HG03108 (cell line): ENCODE measurements around the gene PDE5A.

ENCODE experiments used
- ATAC-seq: cut with Tn5 transposase; IDR thresholded peaks from one replicate; pipeline ENCODE4 v1.9.1; 2021; ENCODE audit warnings: moderate library complexity; ENCODE audit not compliant: unreplicated experiment

PDE5A gene

DNA sequence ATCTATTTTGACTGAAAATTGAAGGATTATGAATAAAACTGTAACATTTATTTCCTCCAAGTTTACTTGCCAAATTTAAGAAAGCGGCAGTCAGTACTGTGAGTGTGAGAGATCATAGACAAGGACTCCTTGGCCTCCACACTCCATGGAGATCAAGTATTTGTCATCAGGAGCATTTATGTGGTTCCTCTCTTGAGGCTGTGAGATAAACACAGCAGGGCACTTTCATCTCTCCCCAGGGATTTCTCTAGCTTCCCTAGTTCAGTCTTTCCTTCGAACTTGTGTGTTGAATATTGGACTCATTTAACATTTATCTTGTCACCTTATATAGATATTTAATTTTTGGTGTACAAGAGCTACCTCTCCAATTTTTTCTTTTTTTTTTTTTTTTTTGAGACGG, 40.8 kb downstream of the PDE5A start:
- ATAC-seq = no peak

DNA sequence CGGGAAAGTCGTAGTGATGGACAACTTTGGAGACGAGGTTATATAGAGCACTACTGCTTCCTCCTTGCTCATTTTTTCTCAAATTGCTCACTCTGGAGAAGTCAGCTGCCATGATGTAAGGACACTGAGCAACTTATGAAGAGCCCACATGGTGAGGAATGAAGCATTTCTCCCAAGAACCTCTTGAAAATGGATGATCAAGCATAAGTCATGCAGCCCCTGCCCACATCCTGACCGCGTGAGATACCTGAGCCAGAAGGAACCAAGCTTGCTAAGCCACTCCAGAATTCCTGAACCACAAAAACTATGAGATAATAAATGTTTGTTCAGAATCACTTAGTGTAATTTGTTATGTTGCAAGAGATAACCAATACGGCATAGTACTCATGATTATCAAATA, 42.8 kb downstream of the PDE5A start:
- ATAC-seq = no peak

DNA sequence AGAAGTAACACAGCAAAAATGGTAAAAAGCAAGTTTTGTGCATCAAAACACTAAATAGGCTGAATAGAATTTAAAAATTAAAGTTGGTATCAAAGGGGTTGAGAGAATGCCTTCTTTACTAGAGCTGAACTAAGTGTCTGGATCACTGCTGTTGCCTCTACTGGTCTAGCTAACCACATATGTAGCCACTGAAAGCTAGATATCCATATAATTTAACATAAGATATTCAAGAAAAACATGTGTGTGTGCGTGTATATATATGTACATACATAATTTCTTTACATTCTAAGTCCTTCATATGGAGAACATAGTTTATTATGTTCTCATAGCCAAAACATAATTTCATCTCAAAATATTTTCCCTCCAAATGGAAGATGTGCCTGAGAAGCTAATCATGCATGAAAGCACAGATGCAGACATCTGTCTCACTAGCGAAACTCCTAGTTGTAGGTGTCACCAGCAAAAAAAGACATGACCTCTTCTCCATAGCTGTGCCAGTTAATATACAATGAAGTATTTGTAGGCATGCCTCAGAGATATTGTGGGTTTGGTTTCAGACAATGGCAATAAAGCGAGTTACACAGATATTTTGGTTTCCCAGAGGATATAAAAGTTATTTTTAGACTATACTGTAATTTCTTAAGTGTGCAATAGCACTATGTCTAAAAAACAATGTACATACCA, 47.3 kb downstream of the PDE5A start:
- ATAC-seq = no peak

DNA sequence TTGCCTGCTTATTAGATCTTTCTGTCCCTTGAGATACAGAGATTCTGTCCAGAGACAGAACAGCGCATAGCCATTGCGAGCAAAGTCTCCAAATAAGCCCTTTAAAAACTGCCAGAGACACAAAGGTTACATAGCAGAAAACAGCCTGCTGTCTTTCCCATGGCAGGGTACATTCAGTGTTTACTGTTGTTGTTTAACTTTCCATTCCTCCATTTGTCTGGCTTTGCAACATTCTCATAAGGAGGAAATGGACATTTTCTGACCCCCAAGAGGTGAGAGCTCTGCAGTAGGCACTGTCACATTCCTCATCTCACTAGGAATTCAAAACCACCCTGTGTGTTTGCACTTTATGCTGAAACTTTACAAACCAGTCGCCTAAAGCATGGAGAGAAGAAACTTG, 48.3 kb downstream of the PDE5A start:
- no peak for ATAC-seq

DNA sequence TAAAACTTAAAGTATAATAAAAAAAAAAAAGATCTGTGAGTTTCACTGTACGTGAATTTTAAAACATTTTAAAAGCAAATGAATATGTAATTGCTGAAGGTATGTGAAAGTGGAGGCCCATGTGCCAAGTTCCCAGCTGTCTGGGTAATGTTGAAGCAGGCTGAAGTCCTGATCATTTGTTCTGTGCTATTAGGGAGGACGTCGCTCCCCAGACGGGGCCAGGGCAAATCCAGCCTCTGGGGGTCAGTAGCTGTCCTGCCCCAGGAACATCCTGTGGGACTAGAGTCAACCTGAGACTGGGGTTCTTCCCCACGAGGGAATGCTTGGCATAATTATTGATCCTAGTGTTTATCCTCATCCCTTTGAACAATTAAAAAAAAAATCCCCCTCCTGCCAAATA, 48.8 kb downstream of the PDE5A start:
- ATAC-seq = no peak

DNA sequence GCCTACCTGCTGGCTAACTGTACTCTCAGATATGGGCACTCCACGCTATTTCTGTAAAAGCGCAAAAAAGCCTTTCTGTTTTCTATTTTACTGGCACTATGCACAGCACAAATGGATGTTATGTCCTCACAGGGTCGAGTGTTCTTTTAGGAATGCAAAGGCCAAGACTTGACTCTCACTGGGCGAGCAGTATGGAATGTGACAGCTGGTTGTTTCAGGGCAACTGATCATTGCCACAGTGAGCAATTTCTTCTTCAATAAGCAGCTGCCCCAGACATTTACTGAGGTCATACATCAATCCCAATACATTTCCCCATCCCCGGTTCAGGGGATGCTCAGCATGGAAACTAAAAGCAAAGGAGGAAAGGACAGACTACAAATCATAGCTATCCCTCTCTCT, 58.2 kb downstream of the PDE5A start:
- ATAC-seq = no peak

DNA sequence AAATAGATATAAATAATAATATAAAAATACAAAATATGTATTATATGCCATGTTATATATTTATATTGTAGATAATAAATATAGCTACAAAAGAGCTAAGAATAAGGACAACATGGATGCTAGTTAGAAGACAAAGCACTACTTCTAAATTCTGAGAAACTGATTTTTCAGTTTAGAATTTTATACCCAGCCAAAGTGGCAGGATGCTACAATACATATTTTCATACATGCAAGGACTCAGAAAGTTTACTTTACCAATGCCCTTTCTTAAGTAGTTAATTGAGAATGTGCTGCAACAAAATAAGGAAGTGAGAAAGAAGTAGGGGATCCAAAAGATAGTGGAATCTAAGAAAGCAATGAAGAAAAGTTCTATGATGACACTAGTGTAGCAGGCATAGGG, 64.5 kb downstream of the PDE5A start:
- ATAC-seq = no peak

DNA sequence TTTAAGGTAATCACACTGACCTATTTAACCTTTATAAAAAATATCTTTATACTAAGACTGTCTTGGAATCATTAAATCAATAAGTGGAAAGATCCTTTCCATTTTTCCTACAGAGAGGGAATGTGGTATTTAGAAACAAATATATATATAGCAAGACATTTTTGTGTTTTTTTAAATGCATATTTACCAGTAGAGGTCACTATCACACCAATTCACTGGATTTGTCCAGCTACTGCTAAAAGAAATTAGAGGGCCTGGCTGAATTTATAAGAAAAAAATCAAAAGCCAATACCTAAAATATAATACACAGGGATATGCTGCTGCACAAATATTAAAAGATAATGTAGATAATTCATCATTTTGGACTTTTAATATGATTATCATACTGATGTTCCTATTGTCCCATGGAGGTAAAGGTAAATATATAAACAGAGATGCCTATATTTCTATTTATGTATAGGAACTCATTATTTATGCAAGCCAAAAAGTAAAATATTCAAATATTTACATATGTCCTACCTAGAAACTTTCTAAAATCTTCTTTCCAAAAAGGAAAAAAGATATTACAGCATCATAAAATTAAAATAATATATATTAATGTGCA, 69.5 kb downstream of the PDE5A start:
- ATAC-seq = no peak

DNA sequence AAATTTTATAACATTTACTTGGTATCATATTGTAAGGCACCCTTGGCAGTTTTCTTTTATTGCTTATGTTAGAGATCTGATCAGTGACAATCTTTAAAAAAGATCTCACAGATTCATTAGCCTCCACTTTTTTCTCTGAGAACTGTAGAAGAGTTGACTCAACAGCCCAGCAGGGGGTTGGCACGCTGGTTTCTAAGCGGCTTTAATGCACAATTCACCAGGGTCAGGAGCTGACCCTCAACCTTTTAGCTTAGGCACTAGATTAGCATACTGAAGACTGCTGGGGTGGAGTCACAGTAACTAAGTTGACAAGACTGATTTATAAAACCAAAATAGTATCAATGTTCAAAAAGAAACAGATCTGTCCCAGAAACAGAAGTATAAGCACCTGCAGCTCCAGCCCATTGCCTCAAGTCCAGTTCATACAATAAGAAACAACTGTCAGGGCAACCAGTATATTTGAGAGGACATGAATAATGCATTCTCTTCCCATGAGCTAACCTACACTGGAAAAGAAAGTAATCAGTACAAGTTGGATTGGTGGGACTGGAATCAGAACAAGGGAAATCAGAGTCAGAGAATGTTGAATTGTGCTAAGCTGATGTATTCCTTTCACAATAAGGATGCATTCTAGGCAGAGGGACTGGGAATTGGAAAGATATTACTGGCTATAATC, 77.6 kb downstream of the PDE5A start:
- ATAC-seq = no peak

DNA sequence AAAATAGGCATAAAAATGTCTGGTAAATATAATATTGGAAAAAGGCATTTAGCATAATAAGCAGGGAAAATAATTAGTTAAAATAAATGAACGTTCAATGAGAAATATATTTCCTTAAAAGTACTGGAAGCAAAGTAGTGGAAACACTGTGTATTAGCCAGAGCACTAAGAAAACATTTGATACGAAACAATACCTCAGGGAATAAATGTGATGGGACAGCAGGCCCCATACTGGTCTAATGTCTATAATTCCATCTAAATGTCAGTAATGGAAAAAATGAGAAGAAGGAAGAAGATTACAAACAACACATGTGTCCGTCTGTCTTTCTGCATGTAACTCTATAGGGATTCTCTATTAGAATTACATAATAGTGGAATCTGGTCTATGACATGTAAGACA, 79.0 kb downstream of the PDE5A start:
- no peak for ATAC-seq

DNA sequence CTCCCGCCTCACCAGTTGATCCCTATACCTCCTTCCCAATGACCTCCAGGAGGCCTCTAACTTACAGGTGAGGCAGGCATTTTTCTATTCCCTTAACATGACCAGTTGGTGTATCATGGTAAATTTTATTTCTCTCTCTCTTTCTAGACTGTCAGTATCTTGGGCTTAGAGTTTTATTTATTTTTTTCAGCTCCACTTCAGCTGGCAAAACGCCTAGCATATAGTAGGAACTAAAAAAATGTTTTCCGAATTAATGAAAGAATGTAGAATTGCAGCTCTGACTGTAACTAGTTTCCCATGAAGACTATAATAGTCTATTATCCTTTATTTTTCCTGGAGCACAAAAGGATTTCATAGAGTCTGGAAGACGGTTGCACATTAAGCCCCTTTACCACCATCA, 84.8 kb downstream of the PDE5A start:
- no peak for ATAC-seq

DNA sequence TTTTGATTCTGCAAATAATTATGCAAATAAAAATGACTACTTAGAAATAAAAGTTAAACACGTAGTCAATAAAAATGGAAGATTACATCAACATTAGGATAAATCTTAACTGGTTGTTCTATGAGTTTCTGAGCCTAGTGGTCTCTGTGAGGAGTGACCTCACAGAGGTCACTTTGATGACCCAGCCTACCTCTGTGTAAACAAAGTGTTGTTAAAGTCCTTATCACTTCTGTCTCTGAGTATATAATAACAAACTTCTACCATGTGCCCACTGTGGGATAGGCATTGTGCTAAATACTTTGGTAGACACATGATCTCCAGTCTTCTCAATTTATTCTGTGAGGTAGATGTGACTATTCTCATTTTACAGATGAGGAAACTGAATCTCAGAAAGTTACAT, 85.4 kb downstream of the PDE5A start:
- ATAC-seq = no peak

DNA sequence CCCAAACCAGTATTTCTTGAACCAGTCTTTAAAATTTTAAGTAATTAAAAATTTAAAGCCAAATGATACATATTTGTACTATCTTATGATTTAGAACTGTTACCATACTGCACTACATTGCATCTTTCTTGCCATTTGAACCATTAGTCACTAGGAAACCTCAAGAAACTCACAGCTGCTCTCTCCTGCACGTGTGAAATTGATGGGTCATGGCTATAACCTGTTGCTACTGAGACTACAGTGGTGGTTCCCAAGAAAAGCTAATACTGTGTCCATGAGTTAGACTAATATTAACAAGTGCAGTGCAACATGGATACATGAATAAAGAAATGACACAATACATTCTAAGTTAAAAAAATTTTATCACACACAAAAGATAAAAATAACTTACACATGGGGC, 88.4 kb downstream of the PDE5A start:
- ATAC-seq = no peak

DNA sequence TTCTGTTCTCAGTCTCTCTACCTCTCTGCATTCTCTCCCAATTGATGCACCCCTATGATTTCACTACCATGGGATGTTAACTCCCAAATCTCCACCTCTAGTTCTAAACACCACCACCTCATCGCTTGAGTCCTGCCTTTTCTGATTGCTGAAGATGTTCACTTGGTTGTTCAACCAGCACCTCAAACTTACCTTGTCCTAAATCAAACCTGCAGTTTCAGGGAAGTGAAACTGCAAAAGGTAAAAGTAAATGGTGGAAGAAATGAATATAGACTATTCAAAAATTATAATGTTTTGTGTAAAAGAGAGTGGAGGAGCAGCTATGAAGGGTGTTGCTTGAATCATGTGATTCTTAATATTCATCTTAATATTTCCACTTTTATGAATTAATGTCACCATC, 91.0 kb downstream of the PDE5A start:
- ATAC-seq = no peak

DNA sequence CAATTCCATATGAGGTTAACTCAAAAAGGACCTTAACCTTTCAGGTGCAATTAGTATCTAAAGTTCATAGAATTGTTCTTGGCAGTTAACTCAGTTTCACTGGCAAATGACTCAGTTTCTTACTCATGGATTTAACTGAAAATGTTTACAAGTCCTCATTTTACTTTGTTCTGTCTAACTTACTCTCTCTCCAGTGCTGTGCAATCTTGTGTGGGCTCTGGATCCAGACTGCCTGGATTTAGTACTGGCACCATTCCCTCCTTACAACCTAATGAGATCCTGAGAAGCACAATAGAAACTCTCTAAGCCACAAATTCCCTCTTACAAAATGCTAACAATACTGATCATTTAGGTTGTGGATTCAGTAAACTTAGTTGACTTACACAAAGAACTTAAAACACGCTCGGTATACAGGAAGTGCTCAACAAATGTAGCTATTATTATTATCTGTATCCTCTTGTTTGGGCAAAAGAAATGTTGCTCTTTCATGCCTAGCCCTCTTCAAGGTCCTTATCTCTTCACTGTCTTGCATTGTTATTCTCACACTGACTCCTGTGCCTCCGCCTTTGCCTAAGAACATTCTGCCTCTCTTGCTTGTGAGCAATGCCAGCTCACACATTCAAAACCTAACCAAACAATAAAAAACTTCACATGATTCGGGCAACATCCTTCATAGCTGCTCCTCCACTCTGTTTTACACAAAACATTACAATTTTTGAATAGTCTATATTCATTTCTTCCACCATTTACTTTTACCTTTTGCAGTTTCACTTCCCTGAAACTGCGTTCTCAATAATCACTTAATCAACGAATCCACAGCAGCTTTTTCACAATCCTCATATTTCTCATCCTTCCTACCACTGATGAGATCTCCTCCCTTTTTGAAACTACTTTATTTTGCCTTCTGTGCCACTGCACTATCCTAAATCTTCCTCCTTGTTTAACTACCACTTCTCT, 91.8 kb downstream of the PDE5A start:
- ATAC-seq = no peak

DNA sequence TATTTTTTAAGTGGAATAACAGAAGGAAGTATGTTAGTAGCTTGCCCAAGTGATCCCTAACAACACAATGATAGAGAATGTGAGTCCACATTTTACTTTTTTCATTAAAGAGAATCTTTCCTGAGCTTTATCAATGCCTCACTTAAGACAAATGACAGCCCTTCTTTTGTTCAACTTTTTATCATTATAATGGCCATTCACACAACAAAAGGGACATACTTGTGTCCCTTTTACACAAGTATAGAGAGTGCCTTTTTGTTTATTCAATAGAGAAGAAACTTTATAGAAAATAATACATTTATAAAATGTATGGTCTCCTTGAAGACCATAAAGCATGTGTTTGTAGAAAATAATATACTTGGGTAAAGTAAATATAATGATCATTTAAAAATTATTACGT, 96.3 kb downstream of the PDE5A start:
- ATAC-seq = no peak

DNA sequence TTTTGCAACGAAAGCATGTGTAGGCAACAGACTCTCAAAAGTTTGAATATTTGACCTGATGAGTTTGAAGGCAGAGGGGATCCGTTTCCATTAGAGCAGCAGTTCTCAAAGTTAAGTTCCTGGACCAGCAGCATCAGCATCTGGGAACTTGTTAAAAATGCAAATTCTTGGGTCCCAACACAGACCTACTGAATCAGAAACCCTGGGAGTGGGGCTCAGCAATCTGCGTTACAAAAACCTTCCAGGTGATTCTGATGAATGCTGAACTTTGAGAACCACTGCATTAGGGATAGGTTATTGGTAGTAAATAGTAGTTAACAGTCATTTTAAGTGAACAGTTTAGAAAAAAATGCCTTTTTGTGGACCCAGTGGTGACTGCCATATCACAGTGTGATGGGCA, 98.8 kb downstream of the PDE5A start:
- no peak for ATAC-seq

DNA sequence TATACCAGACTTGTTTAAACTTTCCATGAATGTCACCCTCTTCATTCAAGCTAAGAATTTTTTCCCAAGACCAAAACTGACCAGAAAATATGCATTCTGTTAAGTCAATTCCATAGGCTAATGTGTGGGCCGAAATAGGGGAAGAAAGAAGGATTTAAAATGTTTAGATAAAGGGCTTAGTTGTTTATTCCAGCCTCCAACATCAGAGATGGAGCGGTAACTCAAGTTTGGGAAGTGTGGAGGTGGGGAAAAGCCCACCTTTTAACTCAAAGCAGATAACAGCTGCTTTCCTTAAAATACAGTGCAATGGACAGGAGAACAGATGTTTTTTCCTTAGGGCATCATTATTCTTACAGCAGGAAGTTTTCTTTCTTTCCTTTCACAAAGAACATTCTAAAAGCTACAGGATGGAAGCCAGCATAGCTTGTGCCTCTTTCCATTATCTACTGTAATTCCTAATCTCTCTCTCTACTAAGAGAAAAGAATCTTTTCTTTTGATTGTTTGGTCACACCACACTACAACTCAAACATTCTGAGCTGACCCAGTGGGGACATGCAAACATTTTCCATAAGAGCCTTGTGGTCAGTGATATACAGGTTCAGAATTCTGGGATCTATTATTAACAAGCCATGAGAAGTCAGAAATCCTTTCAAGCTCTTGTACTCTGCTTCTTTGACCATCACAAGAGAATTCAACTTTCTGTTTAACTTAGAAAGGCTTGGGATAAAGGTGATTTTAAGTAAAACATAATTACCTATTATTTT, 101.6 kb downstream of the PDE5A start:
- ATAC-seq = no peak

DNA sequence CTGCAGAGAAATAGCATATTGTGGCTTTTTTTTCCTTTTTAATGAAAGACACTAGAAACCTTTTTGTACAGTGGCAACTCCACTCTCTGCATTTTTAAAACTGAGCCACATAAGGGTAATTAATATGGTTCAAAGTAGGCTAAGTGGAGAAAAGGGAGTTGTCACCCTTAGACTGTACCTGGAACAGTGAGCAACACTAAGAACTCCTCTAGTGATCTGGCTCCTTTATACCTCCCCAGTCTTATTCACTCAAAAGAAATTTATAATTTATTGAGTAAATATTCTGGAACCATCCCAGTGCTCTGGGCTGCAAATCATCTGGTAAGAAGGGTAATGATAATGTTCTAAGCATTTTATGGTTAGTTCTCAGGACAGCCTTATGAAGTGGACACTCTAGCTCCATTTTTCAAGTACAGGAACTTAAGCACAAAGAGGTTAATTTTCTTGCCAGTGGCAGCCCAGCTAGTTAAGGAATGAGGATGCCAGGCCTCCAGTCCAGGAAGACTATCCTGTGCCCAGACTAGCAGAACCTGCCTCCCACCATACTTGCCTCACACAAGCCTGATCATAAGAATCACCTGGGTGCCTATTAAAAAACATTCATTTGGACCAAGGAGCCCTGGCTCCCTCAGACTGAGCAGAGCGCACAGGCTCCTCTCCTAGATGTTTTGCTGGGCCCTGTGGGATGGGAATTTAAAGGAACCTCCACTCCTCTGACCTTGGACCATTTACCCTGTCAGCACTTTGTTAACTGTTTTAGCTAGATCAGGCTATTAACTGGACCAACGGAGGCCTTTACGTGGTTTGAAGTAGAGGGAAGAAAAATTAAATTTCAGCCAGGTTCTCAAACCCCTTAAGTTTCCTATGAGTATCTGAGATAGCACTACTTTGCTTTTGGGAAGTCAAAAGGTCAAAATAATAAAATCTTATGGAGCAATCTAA, 102.6 kb downstream of the PDE5A start:
- ATAC-seq = no peak
